Measurements from ENCODE around the gene SEBOX.

The SEBOX gene, protein sequence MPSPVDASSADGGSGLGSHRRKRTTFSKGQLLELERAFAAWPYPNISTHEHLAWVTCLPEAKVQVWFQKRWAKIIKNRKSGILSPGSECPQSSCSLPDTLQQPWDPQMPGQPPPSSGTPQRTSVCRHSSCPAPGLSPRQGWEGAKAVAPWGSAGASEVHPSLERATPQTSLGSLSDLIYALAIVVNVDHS

DNA sequence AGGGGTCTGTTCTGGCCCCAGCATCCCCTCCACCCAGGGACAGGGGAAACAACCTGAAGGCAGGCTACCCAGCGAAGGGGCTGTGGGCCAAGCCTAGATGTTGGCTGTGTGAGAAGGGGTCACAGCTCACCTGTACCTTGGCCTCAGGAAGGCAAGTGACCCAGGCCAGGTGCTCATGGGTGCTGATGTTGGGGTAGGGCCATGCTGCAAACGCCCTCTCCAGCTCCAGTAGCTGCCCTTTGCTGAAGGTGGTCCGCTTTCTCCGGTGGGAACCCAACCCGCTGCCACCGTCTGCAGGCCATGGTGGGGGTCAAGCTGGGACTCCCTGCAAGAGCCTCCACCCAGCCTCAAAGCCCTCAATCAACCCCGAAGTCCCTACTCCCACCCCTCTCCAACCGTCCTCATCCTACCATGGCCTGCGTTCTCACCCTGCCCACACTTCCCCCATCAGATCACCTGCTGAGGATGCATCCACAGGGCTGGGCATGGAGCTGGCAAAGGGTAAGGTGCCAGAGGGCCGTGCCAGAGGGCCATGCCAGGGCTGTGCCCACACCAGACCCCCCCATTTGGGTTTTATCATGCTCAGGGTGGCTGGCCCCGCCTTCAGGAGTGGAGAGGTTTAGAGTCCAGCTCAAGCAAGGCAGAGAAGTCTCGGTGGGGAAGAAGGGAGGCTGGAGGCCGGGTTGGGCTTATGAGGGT, at the start of gene SEBOX:
Gene SEBOX (minus strand): TSS at position 535 of the 699 bp plus-strand sequence. CDS start 48 bp downstream, at position 487.
- no peak for DNase-seq (ENCODE audit: low read depth in 3 of 3, low spot score in 1 of 3)

DNA sequence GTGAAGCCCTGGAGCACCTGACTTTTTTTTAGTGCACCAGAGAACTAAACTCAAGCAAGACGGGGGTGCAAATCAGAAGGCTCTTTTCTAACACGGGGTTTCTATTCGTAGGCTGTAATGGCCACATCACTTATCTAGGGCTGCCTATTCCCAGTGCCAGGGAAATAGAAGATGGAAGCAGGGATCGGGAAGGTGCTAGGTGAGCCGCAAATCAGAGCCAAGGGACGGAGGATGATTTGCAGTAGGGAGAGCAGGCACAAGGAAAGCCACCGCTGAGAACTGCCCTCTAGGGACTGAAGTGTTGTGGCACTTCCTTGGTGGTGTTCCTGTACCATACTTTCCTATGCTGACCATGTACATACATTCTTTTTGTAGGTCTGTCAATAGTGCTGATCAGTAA, 48.8 kb upstream of the SEBOX start:
- DNase-seq (ENCODE audit: low read depth in 3 of 3, low spot score in 1 of 3), result no peak

DNA sequence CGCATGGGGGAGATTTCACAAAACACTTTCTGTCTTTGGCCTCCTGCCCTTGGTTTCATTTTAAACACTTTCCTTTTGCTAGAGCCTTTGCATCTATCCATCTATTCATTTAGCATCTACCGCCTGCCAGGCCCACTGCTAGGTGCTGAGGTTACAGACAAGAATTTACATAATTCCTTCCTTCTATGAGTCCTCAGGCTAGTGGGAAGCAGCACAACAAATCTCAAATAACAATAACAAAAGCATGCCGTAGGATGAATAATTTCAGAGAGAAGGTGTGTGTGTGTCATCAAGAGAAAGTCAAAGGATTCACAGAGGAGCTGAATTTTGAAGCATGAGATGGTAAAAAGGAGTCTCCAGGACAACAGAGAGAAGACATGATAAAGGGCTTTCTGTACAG, 47.1 kb upstream of the SEBOX start:
- no peak for DNase-seq (ENCODE audit: low read depth in 3 of 3, low spot score in 1 of 3)

DNA sequence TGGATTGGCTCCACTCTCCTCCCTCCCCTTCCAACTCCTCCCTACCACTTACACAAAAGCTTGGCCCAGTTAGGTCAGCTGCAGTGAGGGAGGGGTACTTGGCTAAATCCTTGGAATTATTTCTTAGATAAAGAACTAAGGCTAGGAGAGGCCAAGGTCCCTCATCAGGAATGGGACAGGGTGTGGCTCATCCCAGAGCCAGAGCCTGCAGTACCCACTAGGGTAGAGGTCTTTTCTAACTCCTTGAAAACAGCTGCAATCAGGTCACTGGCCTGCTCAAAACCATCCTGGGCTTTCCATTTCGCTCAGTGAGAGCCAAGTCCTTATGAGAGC, 42.9 kb upstream of the SEBOX start:
- DNase-seq (ENCODE audit: low read depth in 3 of 3, low spot score in 1 of 3), result no peak

DNA sequence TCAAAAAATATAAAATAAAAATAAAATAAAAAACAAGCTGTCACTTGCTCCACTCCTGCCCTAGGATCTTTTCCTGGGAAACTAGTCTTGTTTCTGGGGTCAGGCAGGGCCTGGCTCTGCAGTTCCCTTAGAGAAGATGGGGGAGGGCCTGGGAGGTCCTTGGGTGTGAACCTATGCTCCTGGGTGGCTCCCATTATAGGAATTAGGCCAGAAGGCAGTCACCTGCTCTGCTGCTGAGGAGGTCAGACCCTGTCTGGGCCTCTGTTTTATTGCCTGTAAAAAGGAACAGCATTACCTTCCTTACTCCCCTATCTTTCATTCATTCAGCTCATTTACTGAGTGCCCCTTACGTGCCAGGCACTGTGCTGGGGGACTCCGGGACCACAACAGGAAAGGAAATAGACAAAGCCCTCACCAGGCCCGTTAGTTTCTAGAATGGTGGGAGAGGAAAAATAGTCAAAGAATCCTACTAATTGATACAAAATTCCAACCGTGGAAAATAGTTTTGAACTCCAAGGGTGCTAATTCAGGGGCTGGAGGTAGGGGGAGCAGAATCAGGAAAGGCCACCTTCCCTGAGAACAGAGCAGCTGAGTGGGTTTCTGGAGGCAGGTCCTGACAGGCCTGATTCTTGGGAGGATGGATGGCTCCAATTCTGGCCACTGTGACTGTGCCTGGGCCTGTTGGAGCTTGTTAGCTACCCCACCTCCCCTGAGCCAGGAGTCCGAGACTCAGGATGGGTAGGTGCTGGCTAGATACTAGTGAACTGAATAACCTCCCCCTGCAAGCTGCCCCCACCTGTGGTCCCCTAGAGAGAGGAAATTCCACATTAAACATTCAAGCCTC, 42.4 kb upstream of the SEBOX start:
- no peak for DNase-seq (ENCODE audit: low read depth in 3 of 3, low spot score in 1 of 3)

DNA sequence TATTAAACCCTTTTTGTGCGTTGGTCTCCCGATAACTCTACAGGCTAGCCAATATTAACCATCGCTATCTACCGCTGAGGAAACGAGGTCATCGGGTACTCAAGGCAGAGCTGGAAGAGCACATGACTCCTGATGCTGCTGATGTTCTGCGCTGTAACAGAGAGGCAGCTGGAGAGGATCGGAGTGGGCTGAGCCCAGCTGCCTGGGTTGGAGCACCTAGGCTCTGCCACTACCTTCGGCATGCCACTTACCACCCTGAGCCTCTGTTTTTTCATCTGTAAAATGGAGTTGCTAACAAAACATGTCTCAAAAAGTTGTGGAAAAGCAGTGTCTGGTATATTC, 41.4 kb upstream of the SEBOX start:
- no peak for DNase-seq (ENCODE audit: low read depth in 3 of 3, low spot score in 1 of 3)

DNA sequence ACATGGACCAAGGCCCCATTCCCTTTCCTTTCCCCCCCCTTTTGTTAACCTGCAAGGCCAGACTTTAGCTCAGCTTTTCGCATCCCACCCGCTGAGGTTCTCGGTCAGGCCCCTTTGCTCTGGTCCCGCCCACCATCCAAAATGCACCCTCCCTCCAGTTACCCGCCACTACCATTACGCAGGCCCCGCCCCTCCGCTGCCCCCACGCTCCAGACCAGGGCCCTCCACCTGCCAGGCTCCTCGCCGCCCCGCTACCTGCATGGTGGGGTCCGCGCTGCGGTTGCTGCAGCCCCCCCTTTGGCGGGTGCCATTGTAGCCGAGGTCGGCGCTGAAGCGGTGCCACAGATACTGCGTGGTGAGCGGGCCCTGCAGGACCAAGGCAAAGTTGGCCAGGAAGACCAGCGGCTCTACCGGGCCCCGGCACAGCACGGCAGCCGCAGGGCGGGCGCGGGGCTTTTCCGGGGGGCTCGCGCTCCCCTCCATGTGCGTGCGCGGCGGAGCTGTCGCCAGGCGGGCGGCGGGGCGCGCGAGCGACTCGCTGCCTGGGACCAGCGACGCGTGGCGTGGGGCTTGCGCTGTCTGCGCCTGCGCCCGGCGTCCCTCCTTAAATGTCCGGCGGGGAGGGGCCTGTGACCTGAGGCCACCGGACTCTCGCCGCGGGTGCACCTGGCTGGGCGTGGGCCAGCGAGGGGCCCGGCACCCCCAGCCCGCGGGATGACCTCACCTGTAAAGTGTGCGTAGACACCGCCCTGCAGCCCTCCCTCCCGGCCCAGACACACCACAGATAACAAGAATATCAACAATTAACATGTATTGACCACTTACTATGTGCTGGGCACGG, 40.9 kb upstream of the SEBOX start, which contains the start of gene SLC46A1:
Gene SLC46A1 (minus strand): TSS at position 581 of the 841 bp plus-strand sequence. CDS start 98 bp downstream, at position 483.
- peak in 1 of 3 donors; percentile 52 for DNase-seq (ENCODE audit: low read depth in 3 of 3, low spot score in 1 of 3)

DNA sequence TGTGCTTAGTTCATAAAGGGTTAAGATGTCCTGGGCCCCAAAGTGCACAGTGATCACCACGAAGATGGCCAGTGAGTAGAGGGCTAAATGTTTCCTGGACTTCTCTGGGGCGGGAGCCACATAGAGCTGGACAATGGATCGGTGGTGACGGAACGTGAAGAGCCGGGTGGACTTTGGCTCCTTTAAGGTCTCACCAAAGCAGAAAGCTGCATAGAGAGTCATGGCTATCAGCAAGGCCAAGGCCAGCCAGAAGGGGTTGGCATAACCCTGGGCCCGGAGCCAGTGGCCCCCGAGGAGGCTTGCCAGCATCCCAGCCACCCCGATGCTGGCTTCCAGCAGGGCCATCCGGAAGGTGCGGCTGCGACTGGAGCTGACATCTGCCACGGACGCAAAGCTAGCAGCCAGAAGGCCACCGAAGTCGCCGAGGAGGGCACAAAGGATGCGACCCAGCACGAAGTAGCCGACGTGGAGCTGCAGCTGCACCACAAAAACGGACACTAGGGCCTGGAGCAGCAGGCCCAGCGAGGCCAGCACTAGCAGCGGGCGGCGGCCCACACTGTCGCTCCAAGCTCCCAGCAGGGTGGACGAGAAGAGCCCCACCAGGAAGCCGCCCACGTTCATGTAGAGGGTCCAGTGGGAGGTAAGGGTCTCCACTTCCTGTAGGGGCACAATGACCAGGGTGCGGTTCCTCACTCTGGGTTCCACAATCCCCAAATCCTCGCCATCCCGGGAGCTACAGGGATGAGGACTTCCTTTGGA, 40.0 kb upstream of the SEBOX start:
- no peak for DNase-seq (ENCODE audit: low read depth in 3 of 3, low spot score in 1 of 3)

DNA sequence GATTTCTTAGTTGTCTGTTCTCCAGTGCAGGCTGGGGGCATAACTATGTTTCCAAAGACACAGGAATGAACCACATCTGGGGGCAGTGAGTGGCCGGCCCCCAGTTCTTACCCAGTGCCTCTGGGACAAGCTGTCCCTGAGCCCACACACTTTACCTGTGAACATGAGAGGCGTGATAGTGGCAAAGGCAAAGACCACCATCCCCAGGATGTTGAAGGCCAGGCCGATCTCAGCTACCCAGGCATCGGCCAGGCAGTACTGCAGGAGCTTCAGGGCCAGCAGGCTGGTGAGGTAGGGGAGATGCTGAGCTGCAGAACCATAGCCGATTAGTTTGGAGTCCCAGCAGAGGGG, 39.4 kb upstream of the SEBOX start:
- DNase-seq (ENCODE audit: low read depth in 3 of 3, low spot score in 1 of 3), result no peak

DNA sequence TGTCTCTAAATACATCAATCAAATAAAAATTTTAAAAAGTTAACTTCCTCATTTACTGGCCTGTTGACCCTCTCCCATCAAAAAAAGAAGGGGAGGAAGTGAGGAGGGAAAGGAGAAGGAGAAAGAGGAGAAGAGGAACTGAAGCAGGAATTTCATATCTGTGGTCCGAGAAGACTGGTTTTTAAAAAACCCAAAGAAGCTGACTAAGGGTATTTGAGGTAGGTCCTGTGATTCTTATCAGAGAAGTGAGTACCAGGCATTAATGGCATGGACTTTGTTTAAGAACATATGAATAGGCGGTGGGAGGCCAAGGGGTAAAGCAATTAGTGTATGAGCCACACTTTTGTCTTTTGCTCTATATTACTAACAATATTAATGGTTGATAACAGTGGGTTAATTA, 39.0 kb upstream of the SEBOX start:
- DNase-seq (ENCODE audit: low read depth in 3 of 3, low spot score in 1 of 3), result no peak

DNA sequence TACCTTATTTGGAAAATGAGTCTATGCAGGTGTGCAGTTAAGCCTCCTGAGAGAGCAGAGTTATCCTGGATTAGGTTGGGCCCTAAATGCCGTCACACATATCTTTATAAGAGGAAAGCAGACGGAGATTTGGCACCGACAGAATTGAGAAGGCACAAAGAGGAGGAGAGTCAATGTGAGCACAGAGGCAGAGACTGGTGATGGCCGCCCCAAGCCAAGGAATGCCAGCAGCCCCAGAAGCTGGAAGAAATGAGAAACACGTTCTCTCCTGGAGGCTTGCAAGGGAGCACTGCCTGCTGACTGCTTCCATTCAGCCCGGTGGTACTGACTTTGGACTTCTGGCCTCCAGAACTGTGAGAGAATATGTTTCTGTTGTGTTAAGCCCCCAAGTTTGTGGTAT, 37.8 kb upstream of the SEBOX start:
- DNase-seq (ENCODE audit: low read depth in 3 of 3, low spot score in 1 of 3), result no peak

DNA sequence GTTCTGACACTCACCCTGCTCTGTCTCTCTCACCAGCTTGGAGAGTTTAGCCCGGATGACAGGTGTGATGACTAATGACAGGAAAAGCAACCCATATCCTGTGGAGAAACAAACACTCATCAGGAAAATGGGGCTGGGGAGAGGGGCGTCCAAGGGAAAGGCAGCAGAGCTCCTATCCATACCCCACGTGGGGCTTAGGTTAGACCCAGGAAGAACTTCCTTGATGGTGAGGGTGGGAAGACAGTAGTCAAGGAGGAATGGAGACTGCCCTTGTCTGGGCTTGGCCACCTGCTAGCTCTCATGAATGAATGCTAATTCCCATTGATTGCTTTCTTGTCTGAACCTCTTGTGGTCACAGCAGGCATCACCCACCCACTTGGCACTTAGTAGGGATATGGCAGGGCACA, 37.2 kb upstream of the SEBOX start:
- DNase-seq (ENCODE audit: low read depth in 3 of 3, low spot score in 1 of 3), result no peak

DNA sequence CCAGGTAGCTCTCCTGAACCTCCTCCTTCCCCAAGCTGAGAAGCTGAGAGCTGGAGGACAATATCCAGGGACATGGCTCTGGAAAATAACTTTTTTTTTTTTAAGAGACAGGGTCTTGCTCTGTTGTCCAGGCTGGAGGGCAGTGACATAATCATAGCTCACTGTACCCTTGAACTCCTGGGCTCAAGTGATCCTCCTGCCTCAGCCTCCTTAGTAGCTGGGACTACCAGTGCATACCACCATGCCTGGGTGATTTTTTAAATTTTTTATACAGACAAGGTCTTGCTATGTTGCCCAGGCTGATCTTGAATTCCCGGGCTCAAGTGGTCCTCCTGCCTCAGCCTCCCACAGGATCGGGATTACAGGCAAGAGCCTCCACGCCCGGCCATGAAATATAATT, 34.8 kb upstream of the SEBOX start:
- no peak for DNase-seq (ENCODE audit: low read depth in 3 of 3, low spot score in 1 of 3)

DNA sequence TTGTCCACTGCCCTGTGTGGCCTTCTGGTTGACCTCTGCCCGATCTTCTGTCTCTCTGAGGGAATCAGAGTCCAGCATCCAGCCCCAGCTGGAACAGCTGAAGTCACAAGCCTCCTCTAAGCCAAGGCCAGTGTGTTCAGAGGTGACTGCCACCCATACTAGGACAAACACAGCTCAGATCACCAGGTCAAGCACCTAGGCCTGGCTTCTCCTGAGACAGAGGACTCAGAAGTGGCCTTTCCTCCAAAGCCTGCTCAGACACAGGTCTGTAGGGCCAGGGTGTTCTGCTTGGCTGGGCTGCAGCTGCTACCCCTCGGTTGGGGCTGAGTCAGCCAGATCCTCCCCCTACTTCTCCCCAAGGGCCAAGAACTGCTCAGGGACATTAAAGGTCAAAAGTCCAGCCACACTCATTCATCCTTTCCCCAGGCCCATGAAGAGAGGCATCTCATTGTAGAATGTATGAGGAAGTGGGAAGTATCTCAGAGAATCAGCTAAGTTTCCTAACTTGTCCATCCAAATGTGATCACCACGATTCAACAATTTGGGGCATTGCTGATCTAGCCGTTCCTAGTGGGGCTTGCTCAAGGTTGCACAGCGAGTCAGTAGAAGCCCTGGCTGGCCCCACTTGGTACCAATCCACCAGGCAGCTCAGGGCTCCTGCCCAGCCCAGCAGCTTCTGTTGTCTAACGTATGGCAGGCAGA, 33.4 kb upstream of the SEBOX start:
- no peak for DNase-seq (ENCODE audit: low read depth in 3 of 3, low spot score in 1 of 3)

DNA sequence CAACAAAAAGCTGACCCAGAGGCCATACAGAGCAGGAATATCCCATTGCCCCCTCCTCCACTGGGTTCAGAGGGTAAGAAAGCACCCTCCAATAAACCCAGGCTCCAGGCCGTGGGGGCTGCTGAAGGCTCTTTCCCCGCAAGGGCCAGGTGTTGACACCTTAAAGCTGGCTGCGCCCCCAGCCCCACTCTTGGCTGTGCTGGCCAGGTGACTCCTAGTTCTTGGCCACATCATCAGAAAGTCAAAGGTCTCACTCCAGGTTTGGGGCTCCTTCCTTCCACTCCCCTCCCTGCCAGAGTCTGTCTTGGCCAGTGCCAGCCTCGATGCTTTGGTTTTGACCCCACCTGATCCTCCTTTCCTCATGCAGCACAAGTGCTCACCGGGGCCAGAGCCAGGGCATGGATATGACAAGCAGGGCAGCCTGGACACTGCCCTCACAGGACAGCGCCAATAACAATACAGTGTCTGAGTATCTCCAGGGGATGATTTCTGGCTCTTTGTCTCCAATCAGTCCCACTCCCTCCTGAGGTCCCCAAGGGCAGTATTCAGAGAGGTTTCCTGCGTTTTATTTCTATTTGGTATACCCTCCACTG, 32.8 kb upstream of the SEBOX start:
- DNase-seq (ENCODE audit: low read depth in 3 of 3, low spot score in 1 of 3), result no peak

DNA sequence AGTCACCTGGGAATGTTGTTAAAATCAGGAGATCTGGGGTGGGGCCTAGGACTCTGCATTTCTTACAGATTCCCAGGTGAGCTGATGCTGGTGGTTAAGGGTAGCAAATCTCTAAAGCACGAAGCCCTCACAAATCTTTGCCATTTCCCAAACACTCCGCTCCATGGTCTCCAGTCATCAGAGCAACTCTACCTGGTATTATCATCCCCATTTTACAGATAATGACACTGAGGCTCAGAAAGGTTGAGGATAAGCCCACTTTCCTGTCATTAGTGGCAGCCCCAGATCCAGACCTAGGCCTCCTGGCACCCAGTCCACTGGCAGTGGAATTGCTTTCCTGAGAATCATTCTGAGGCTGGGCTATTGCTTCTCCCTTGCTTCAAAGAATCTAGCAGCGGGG, 32.3 kb upstream of the SEBOX start:
- DNase-seq (ENCODE audit: low read depth in 3 of 3, low spot score in 1 of 3), result no peak

DNA sequence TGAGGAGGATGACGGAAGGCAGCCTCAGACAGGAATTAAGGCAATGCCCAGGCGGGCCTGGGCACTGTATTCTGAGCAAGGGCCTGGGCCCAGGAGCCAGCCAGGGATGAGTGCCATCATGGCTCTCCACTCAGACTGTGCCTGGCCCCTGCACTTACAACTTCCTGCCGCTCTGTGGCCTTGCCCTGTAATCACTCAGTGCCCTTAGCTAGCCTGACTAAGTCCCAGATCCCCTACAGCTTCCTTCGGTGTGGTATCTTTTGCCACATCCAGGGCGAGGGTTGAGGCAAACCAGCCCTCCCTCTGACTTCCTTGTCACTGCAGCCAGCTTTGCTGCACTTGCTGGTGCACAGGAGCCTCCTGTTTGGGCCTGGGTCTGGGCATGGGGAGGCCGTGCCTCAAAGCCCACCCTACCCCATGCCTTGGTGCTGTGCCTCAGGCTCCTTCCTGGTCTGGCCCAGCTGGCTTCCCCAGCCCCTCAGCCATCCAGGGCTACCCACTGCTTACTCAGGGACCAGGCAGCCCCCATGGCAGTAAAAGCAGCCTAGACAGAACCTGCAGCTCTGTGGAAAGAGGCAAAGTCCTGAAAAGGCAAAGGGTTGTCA, 31.7 kb upstream of the SEBOX start:
- DNase-seq (ENCODE audit: low read depth in 3 of 3, low spot score in 1 of 3), result no peak

DNA sequence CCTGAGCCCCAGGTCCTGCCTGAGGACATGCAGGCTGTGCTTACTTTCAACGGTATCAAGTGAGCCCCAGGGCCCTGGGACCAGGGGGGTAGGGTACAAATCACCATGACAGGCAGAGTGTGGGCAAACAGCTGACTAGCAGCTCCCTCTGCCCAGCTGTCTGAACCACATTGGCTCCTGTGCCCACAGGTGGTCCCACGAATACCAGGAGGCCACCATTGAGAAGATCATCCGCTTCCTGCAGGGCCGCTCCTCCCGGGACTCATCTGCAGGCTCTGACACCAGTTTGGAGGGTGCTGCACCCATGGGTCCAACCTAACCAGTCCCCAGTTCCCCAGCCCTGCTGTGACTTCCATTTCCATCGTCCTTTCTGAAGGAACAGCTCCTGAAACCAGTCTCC, 31.0 kb upstream of the SEBOX start:
- DNase-seq (ENCODE audit: low read depth in 3 of 3, low spot score in 1 of 3), result no peak

DNA sequence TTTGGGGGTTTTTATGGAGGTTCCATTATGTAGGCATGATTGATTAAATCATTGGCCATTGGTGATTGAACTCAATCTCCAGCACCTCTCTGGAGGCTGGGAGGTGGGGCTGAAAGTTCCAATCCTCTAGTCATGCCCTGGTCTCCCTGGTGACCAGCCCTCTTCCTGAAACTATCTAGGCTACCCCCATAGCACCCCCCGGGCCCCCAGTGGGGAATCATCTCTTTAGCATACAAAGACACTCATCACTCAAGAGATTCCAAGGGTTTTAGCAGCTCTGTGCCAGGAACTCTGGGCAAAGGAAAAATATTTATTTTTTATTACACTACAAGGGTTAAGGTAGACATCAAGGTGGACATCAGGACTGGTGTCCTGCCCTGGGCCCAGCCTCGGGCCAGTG, 30.4 kb upstream of the SEBOX start:
- DNase-seq (ENCODE audit: low read depth in 3 of 3, low spot score in 1 of 3), result no peak

All from stimulated activated CD4-positive, alpha-beta T cell treated with anti-CD3 and anti-CD28 coated beads, TNF-alpha, amount 100 ng/mL, for 1 hour (primary cell).